HepG2 (cell line): Measurements from ENCODE around the gene ZNF605. TPM values are rescaled to one million over a fixed set of nuclear protein-coding genes. Genes with fewer than 3 reads are reported as not detected.

Experiments used
- EZH2 ChIP-seq: conservative IDR thresholded peaks from 2 replicates; pipeline ENCODE4 v1.6.1; 2012; ENCODE audit warnings: mild to moderate bottlenecking, low read depth, low read length, moderate library complexity
- HNRNPL ChIP-seq: fragments of 200-400 bp; formaldehyde crosslinking; IDR thresholded peaks from 2 replicates; pipeline ENCODE4 v1.6.1; 2017; ENCODE audit warnings: mild to moderate bottlenecking, low read depth, low read length
- MAZ ChIP-seq, 2 experiments: sonication (generic) in 1 of 2; formaldehyde crosslinking in 1 of 2; IDR thresholded peaks; 2 replicates each; pipeline versions ENCODE4 v1.5.0 to v1.6.1; 2012 to 2020; ENCODE audit warnings: low read depth in 2 of 2, mild to moderate bottlenecking in 2 of 2, borderline replicate concordance in 1 of 2, improper control_type of control experiment in 1 of 2, low read length in 1 of 2, missing genetic modification reagents in 1 of 2, moderate library complexity in 1 of 2
- NFYC ChIP-seq: IDR thresholded peaks from 2 replicates; pipeline ENCODE4 v1.6.1; 2016; ENCODE audit warnings: missing genetic modification reagents, missing compliant biosample characterization
- RBFOX2 ChIP-seq: fragments of 200-400 bp; formaldehyde crosslinking; IDR thresholded peaks from 2 replicates; pipeline ENCODE4 v1.6.1; 2017; ENCODE audit warnings: low read depth, mild to moderate bottlenecking, low read length
- ZNF274 ChIP-seq: sonication (generic); formaldehyde crosslinking; IDR thresholded peaks from 2 replicates; pipeline ENCODE4 v1.5.1; 2020; ENCODE audit warnings: mild to moderate bottlenecking, missing genetic modification reagents
- ZNF484 ChIP-seq: sonication (generic); formaldehyde crosslinking; IDR thresholded peaks from 2 replicates; pipeline ENCODE4 v1.5.1; 2020; ENCODE audit warnings: mild to moderate bottlenecking, low read depth, missing genetic modification reagents, borderline replicate concordance
- ZNF83 ChIP-seq: sonication (generic); formaldehyde crosslinking; IDR thresholded peaks from 2 replicates; pipeline ENCODE4 v1.4.0; 2020; ENCODE audit warnings: missing genetic modification reagents, mild to moderate bottlenecking, borderline replicate concordance
- ZNF891 ChIP-seq: sonication (generic); formaldehyde crosslinking; IDR thresholded peaks from 2 replicates; pipeline ENCODE4 v1.5.0; 2020; ENCODE audit warnings: mild to moderate bottlenecking, missing genetic modification reagents
- polyA plus RNA-seq, 8 experiments: library from polyadenylated mRNA; depleted of rRNA in 3 of 8; stranded (reverse) in 7 of 8; unstranded in 1 of 8; fragments of >200 nt; fragmentation: Illumina TruSeq in 4 of 8; extraction: Trizol in 4 of 8; gene quantifications; 2 replicates each; pipeline versions ENCODE4 v1.2.1 to v1.2.3, GENCODE V29; 2011 to 2016; ENCODE audit warnings: low read depth in 4 of 8, missing spikeins in 1 of 8, mixed read lengths in 1 of 8; ENCODE audit not compliant: insufficient read depth in 1 of 8
- total RNA-seq, 5 experiments: library from RNA; depleted of rRNA; stranded (reverse); fragments of >200 nt; fragmentation: Illumina TruSeq; extraction: Trizol; gene quantifications; 2 replicates each; pipeline ENCODE4 v1.2.3, GENCODE V29; 2016; ENCODE audit warnings: low read depth in 1 of 5
- TF ChIP-seq, protein P1 (sequence below): sonication (generic); formaldehyde crosslinking; IDR thresholded peaks from 2 replicates; pipeline ENCODE4 v1.8.1; 2023; ENCODE audit warnings: mild to moderate bottlenecking, missing genetic modification reagents
- TF ChIP-seq, protein P2 (sequence below): fragments of 450-650 bp; IDR thresholded peaks from 2 replicates; pipeline ENCODE4 v1.6.1; 2016
- TF ChIP-seq, protein P3 (sequence below): sonication (generic); formaldehyde crosslinking; IDR thresholded peaks from 2 replicates; pipeline ENCODE4; 2020; ENCODE audit warnings: missing genetic modification reagents, mild to moderate bottlenecking, borderline replicate concordance
- TF ChIP-seq, protein P4 (sequence below): sonication (generic); formaldehyde crosslinking; IDR thresholded peaks from 2 replicates; pipeline ENCODE4 v1.8.0; 2022; ENCODE audit warnings: missing genetic modification reagents, mild to moderate bottlenecking, borderline replicate concordance
- TF ChIP-seq, protein P5 (sequence below), 2 experiments: sonication (generic) in 1 of 2; formaldehyde crosslinking in 1 of 2; IDR thresholded peaks; 2 replicates each; pipeline versions ENCODE4 v1.4.0 to v1.6.1; 2018 to 2020; ENCODE audit warnings: missing genetic modification reagents in 2 of 2, borderline replicate concordance in 1 of 2, low read depth in 1 of 2, mild to moderate bottlenecking in 1 of 2, missing biosample characterization in 1 of 2

The ZNF605 gene
- total and polyA plus RNA-seq, 2 of the 13 experiments (the other 11 are each of a cell fraction or from before 2014, with no cell fraction given): 6.7 to 6.8 TPM

DNA sequence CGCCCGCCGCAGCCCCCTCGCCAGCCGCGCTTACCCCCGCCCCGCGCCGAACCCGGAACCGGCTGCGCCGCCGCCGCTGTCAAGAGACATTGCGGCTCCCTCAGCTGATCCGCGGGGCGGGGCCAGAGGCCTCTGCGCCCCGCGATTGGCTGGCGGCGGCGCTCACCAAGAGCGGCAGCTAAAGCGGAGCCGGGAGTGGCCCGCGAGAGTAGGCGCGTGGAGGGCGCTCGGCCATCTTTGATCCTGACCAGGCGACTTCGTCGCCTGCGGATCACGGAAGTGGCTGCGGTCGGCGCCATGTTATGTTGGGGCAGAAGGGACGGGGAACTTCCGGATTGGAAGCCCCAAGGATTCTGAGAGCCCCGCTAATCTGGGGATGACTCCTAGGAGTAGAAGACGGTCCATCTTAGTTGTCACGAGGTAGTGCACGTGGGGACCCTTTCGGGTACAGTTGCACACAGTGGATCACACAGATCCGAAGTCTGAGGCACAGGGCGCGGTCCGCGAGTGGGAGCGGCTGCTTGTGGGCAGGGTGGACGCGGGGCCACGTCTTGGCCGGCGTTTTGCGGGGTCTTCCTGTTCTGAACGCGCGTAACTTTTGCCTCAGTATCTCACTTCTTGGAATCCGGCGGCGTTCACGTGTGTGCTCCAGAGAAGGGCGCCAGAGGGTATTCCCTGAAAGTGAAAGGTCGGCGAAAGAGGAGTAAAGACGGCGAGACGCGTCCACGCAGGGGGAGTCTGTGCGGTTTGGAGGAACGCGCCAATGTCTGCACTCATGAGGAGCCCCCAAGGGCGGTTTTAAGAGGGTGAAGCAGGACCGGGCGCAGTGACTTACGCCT is 68.4 kb downstream of the ZNF605 start, which contains the start of gene CHFR (continued):
- TF ChIP-seq RBFOX2 (peak; percentile 78), NFYC (CRISPR knock-in tag) (peak; percentile 86), HNRNPL (no peak), ZNF83 (CRISPR knock-in tag) (no peak), ZNF274 (CRISPR knock-in tag) (peak; percentile 45; the same call in 1 of the 2 replicates), ZNF891 (CRISPR knock-in tag) (0 out of 2 replicates have a peak, but pooled peaks have one; percentile 39), MAZ (IDR thresholded peaks at IDR 0.05; ENCODE audit: borderline replicate concordance, low read depth, low read length) (peak; percentile 12; the same call in 1 of the 2 replicates), MAZ (CRISPR knock-in tag; IDR thresholded peaks at IDR 0.05; ENCODE audit: low read depth) (no peak), EZH2 (no peak), ZNF484 (CRISPR knock-in tag) (no peak)
- TF ChIP-seq, protein P1, sequence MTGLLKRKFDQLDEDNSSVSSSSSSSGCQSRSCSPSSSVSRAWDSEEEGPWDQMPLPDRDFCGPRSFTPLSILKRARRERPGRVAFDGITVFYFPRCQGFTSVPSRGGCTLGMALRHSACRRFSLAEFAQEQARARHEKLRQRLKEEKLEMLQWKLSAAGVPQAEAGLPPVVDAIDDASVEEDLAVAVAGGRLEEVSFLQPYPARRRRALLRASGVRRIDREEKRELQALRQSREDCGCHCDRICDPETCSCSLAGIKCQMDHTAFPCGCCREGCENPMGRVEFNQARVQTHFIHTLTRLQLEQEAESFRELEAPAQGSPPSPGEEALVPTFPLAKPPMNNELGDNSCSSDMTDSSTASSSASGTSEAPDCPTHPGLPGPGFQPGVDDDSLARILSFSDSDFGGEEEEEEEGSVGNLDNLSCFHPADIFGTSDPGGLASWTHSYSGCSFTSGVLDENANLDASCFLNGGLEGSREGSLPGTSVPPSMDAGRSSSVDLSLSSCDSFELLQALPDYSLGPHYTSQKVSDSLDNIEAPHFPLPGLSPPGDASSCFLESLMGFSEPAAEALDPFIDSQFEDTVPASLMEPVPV (CRISPR knock-in tag): 0 out of 2 replicates have a peak, but pooled peaks have one; percentile 27
- TF ChIP-seq, protein P2, sequence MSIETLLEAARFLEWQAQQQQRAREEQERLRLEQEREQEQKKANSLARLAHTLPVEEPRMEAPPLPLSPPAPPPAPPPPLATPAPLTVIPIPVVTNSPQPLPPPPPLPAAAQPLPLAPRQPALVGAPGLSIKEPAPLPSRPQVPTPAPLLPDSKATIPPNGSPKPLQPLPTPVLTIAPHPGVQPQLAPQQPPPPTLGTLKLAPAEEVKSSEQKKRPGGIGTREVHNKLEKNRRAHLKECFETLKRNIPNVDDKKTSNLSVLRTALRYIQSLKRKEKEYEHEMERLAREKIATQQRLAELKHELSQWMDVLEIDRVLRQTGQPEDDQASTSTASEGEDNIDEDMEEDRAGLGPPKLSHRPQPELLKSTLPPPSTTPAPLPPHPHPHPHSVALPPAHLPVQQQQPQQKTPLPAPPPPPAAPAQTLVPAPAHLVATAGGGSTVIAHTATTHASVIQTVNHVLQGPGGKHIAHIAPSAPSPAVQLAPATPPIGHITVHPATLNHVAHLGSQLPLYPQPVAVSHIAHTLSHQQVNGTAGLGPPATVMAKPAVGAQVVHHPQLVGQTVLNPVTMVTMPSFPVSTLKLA: peak; percentile 71
- TF ChIP-seq, protein P3, sequence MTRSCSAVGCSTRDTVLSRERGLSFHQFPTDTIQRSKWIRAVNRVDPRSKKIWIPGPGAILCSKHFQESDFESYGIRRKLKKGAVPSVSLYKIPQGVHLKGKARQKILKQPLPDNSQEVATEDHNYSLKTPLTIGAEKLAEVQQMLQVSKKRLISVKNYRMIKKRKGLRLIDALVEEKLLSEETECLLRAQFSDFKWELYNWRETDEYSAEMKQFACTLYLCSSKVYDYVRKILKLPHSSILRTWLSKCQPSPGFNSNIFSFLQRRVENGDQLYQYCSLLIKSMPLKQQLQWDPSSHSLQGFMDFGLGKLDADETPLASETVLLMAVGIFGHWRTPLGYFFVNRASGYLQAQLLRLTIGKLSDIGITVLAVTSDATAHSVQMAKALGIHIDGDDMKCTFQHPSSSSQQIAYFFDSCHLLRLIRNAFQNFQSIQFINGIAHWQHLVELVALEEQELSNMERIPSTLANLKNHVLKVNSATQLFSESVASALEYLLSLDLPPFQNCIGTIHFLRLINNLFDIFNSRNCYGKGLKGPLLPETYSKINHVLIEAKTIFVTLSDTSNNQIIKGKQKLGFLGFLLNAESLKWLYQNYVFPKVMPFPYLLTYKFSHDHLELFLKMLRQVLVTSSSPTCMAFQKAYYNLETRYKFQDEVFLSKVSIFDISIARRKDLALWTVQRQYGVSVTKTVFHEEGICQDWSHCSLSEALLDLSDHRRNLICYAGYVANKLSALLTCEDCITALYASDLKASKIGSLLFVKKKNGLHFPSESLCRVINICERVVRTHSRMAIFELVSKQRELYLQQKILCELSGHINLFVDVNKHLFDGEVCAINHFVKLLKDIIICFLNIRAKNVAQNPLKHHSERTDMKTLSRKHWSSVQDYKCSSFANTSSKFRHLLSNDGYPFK: peak; percentile 88; the same call in 1 of the 2 replicates
- TF ChIP-seq, protein P4, sequence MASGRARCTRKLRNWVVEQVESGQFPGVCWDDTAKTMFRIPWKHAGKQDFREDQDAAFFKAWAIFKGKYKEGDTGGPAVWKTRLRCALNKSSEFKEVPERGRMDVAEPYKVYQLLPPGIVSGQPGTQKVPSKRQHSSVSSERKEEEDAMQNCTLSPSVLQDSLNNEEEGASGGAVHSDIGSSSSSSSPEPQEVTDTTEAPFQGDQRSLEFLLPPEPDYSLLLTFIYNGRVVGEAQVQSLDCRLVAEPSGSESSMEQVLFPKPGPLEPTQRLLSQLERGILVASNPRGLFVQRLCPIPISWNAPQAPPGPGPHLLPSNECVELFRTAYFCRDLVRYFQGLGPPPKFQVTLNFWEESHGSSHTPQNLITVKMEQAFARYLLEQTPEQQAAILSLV (CRISPR knock-in tag): peak; percentile 56; the same call in 1 of the 2 replicates
- TF ChIP-seq, protein P5, sequence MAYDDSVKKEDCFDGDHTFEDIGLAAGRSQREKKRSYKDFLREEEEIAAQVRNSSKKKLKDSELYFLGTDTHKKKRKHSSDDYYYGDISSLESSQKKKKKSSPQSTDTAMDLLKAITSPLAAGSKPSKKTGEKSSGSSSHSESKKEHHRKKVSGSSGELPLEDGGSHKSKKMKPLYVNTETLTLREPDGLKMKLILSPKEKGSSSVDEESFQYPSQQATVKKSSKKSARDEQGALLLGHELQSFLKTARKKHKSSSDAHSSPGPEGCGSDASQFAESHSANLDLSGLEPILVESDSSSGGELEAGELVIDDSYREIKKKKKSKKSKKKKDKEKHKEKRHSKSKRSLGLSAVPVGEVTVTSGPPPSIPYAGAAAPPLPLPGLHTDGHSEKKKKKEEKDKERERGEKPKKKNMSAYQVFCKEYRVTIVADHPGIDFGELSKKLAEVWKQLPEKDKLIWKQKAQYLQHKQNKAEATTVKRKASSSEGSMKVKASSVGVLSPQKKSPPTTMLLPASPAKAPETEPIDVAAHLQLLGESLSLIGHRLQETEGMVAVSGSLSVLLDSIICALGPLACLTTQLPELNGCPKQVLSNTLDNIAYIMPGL (CRISPR knock-in tag; IDR thresholded peaks at IDR 0.05; ENCODE audit: borderline replicate concordance in 1 of 2, low read depth in 1 of 2): peak; percentile 51 to 61; a peak in 3 of 4 replicates
